ENCODE measurements around the gene FUBP1. TPM values are rescaled to one million over a fixed set of nuclear protein-coding genes. Genes with fewer than 3 reads are reported as not detected.

FUBP1 gene
- 111 and 172 TPM in 2 replicates for total RNA-seq

GRCh38 chr1:77978969-77979876, at the start of gene FUBP1:
Gene FUBP1 (minus strand): TSS chr1:77979072. CDS start chr1:77979004, 68 bp downstream.

GRCh38 chr1:78004719-78005447, 26.0 kb upstream of the FUBP1 start, which contains the start of gene DNAJB4:
Gene DNAJB4 (plus strand): TSS chr1:78004939. CDS start chr1:78005111, 172 bp downstream.

Other genes with a start within 250 kb of the FUBP1 start
- 92.5 and 93.6 TPM in 2 replicates for gene USP33, start 219.2 kb downstream of the FUBP1 start, total RNA-seq
- gene MIGA1, start 199.4 kb downstream of the FUBP1 start, total RNA-seq = 13.2 and 16.4 TPM in 2 replicates
- 13.5 and 16.0 TPM in 2 replicates for gene NEXN, start 90.4 kb downstream of the FUBP1 start, total RNA-seq
- gene DNAJB4, start 25.9 kb upstream of the FUBP1 start, total RNA-seq = 37.6 and 40.8 TPM in 2 replicates
- gene GIPC2, start 66.9 kb upstream of the FUBP1 start, total RNA-seq = 0.11 and 0.12 TPM in 2 replicates